SKM-1 (cell line): ENCODE measurements around the gene NIN.

Source experiments
- DNase-seq: peaks from one replicate; lab custom pipeline; 2025; ENCODE audit not compliant: unreplicated experiment; lab: John Stamatoyannopoulos, UW

NIN gene

GRCh38 chr14:50830932-50831725 is at the start of gene NIN:
NIN (minus strand) TSS chr14:50831162; CDS start chr14:50822056, 9,106 bp downstream.
- peak; percentile 8 for DNase-seq

DNA sequence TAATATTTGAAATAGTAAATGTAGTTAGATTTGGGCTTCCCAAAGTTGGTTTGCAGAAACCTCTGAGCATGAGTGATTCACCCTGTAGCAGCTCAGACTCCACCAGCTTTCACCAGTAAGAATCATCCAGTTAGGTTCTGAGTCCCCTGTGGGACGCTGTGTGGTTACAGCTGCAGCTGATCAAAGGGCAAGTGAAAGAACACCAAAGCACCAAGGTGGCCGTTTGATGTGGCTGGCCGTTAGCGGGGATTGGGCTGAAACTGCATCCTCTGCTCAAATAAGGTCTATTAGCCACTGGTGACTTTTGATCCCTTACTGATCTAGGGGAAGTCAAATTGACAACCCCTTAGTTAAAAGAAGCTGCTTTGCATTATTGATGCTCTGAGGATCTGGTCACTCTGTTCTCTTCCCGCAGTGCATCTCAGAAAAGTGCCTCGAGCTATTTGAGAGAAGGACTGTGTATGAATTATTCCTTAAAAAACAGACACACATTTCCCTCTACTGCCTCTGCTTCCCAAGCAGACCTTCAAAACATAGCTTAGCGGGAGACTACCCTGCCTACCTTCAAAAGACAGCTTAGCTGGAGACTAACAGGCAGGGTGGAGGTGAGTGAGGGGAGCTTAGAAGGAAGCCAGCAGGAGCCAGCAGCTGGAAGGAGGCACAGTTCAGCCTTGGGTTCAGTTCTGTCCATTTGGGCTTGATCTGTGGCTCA is 44.6 kb upstream of the NIN start:
- DNase-seq, result no peak

GRCh38 chr14:50874757-50875156 is 43.8 kb upstream of the NIN start:
- DNase-seq, result no peak

- DNase-seq, result no peak
These were observed 41.2 kb upstream of the NIN start, which contains the start of gene ABHD12B for GRCh38 chr14:50871914-50872732. ABHD12B (plus strand) TSS chr14:50872053; CDS start chr14:50872175, 122 bp downstream.

DNA sequence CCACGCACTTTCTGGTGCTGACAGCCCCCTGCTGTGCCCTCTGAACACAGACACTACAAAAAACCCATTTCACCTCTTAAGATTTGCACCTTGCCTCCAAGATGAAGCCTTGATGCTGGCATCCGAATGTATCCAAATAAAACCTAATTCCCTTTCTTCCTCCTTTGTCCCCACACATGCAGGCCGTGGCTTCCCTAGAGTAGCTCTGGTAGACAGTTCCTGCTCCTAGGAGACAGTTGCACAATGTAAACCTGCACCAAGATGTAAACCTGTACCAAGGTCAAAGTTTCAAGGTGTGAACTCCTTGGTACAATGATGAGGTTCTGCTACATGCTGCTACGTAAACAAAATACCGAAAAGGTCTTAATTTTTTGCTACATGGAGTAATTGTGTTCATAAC is 40.3 kb upstream of the NIN start:
- no peak for DNase-seq

DNA sequence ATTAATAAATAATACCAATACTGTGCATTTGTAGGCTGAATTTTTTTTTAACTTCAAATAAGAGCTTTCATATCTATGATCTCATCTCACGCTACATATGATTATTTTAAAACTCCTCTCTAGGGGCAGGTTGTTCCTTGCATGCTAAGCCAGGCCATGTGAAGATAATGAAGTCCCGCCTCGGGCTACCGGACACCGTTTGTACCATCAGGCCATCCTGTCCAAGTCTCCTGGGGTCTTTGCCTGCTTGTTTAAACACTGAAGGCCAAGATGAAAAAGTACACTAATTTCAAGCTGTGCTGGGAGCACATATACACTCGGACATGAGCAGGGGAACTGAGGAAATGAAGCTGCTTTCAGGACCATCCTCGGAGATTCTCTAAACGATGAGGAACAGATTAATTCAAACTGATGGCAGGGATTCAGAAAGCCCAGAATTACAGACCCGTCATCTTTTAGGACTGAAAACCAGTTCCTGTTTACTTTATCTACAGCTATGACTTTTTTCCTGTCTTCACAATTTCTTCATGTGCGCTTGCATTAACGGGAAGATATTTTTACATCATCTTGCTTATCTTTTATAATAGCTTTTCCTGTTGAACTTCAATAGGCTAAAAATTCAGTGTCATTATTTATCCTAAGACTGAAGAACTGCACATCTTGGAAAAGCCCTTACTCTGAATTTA is 34.6 kb upstream of the NIN start:
- no peak for DNase-seq

- no peak for DNase-seq
These were observed 34.0 kb upstream of the NIN start for GRCh38 chr14:50864946-50865345.

GRCh38 chr14:50864237-50864636 is 33.3 kb upstream of the NIN start:
- DNase-seq, result no peak

DNA sequence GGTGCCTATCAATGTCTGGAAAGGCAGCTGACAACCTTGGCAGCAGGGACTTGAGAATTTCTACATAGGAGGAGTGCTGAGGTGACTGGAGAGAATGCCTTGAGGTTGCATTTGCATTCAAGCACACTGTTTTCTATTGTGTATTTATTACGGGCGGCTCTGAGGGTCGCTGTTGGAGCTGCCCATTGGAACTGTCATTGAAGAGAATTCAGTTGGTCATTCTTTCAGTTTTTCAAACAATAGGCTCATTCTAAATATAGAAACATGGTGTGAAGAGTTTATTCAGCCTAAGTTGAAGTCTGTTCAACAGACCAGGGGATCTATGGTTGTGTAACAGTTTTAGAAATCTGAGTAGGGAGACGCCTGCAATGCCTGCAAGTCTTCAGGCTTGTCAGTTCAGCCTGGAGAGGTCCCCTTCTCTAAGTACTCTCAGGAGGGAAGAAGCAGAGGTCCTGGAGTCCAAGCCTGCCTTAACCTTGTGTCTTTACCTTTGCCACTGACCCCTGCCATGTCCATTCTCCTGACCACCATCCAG is 31.1 kb upstream of the NIN start:
- no peak for DNase-seq

GRCh38 chr14:50860478-50861086 is 29.6 kb upstream of the NIN start:
- peak; percentile 1 for DNase-seq

DNA sequence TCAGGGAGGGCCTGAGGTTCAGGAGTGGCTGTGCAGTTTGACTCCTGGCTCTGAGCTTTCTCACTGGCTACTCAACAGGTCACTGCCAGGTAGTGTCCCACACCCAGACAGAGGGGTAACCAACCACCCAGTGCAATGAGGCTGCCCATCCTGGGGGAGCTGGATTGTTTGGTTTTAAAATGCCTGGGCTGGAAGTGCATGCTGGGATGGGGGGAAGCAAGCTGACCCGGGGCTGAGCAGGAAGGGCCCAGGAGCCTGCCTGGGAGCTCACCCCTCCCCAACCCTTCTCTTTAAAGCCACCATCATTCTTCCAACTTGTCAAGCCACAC is 28.3 kb upstream of the NIN start:
- no peak for DNase-seq

- DNase-seq, result no peak
These were observed 25.7 kb upstream of the NIN start for GRCh38 chr14:50856660-50857059.

DNA sequence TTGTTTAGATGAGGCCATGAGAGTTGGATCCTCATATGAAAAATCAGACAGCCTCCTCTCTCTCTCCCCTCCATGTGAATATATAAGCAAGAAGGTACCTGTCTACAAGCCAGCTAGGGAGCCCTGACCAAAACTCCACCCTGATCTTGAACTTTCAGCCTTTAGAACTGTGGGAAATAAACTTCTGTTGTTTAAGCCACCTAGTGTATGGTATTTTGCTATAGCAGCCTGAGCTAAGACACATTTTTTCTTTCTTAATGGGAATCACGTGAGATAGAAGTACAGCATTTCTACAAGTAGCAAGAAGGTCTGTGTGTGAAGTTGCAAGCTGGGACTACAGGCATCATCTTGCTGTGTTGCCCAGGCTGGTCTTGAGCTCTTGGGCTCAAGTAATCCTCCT is 24.6 kb upstream of the NIN start:
- DNase-seq, result no peak

GRCh38 chr14:50854521-50854920 is 23.6 kb upstream of the NIN start:
- DNase-seq, result no peak

DNA sequence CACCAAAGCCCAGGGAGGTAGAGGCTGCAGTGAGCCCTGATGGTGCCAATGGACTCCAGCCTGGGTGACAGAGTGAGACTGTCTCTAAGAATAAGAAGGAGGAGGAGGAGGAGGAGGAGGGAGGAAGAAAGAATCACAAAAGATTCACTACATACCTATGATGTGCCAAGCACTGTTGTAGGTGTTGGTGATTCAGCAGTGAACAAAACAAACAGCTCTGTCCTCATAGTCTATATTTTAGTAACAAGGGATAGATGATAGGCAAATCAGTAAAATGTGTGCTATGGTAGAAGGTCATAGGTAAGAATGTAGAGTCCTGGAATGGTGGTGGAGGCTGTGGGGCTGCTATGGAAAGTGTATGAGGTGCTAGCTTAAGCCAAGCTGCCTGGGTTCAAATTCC is 22.9 kb upstream of the NIN start:
- DNase-seq, result no peak

GRCh38 chr14:50846226-50846880 is 15.4 kb upstream of the NIN start:
- DNase-seq, result no peak

DNA sequence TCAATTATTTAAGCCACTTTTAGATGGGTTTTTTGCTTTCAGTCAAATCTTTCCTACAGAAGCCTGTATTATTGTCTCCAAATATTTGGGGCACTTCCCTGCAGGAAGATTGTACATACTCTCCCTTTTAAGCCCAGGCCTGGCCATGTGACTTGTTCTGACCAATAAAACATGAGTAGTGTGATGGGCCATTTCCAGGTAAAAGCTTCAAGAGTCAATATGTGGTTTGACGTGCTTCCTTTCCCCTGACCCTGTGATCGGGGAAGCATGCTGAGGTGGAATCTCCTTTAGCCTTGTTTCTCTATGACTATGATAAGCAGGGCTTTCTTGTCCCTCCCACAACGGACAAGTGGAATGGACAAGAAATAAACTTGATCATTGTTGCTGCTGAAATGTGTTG is 14.2 kb upstream of the NIN start:
- DNase-seq, result no peak

GRCh38 chr14:50844391-50844790 is 13.4 kb upstream of the NIN start:
- DNase-seq, result no peak

GRCh38 chr14:50839691-50840090 is 8.7 kb upstream of the NIN start:
- no peak for DNase-seq

DNA sequence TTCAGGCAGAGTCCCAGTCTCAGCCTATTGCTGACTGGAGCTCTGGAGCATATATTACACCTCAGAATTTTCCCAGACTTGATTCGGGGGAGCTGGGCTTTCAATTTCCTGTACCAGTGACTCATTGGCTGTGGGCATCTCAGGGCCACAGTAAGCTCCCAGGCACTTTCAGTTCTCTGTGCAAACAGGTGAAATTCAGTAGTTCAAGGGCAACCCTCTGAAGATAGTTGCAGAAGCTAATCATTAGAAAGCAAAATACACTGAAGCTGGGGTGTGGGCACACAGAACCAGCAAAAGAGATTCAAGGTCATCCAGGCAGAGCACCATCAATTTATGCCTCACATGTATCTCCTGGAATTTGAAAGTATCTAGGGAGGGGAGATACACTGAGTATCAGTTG is 8.1 kb upstream of the NIN start:
- DNase-seq, result no peak
